ENCODE data around the gene FIGN.

Gene FIGN

DNA sequence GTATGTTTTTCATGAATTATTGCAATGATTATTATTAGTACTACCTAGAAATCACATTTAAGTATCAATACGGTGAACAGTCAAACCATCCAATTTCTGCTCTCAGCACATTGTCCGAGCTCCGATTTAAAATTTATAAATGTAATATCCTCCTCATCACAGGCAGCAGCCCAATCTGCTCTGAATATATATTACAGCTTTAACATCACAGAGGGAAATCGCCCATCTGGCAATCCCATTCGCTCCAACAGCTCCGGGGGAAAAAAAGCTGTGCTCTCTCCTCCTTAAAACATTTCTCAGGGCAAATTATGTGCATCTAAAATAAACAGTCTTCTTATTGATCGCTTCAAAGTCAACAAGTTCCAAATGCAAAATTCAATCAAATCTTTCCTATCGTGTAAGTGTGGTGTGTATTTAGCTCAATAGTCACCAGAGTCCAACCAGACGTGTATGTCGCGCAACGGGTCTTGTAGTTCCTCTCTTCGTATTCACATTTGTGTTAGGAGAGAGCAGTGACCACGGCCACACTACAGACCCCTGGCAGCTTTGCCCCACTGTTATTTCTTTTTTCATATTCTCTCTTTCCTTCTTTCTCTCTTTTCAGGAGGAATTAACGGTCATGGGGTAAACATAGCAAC is 2.4 kb downstream of the FIGN start:
- TF ChIP-seq CTCF (IDR thresholded peaks at IDR 0.05; ENCODE audit: insufficient read depth, missing control alignments), result no peak
- no peak for FAIRE-seq
- no peak for DNase-seq (ENCODE audit: insufficient read length, low spot score)

DNA sequence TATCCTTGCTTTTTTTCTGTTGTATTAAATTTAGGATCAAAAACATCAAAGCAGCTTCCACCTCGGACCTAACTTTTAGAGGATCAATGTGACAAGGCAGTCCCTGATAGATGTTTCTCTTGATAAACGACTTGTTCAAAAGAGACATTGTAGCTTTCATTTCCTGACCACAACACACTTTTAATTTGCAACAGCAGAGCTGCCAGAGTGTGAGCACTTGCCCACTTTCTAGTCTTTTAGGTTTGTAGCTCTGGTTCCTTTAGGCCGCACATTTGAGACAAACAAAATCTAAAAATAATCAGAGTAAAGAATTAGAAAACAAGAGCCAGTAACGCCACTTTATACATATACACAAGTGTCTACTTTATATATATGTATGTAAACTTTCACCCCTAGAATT is 3.1 kb downstream of the FIGN start:
- no peak for DNase-seq (ENCODE audit: insufficient read length, low spot score)
- TF ChIP-seq CTCF (IDR thresholded peaks at IDR 0.05; ENCODE audit: insufficient read depth, missing control alignments), result no peak
- FAIRE-seq, result no peak

- FAIRE-seq (no peak), DNase-seq (ENCODE audit: insufficient read length, low spot score) (no peak)
- TF ChIP-seq CTCF (IDR thresholded peaks at IDR 0.05; ENCODE audit: insufficient read depth, missing control alignments), result no peak
Observed at GRCh38 chr2:163731735-163732134, 4.1 kb downstream of the FIGN start.

DNA sequence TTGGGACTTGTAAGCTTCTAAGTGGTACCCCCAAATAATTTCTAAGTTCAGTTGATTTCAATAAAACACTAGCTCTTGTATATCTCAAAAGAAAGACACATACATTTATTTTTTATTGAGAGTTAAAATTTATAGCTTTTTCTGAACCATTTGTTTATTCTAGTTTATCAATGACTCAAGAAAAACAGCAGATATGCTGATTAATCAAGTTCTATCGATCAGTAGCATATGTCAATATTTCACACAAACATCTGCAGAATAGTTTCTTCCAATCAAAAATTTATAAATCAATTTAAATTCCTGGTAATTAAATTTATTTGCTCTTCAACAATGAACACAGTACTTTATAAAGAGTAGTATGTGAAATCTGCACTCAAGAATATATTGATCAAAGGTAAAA is 5.3 kb downstream of the FIGN start:
- FAIRE-seq (no peak), DNase-seq (ENCODE audit: insufficient read length, low spot score) (no peak)
- no peak for TF ChIP-seq CTCF (IDR thresholded peaks at IDR 0.05; ENCODE audit: insufficient read depth, missing control alignments)

DNA sequence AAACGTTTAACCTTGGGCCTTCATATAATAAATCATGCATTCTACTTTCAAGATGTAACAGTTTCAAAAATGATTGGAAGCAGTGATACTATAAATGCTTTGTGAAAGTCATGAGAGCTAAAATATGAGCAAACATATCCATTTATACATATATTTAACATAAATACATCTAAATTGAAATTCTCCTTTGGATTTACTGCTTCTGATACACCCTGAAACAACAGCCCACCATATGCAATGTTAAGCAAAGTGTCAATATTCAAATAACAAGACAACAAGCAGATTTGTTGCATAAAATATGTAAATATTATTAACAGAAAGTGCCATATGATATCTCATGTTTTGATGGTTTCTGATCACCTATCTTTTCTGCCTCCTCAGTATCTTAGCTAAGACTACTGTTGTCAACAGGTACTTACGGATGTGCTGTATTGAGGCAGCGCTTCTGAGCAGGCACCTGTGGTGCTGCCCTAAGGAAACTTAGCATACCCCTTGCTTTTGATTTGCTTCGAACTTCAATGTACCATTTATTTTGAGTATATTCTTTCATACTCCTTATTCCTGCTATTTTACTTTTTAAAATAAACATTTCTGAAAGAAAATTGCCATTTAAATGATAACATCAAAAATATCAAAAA is 6.1 kb downstream of the FIGN start:
- FAIRE-seq (no peak), DNase-seq (ENCODE audit: insufficient read length, low spot score) (no peak)
- TF ChIP-seq CTCF (IDR thresholded peaks at IDR 0.05; ENCODE audit: insufficient read depth, missing control alignments), result no peak

DNA sequence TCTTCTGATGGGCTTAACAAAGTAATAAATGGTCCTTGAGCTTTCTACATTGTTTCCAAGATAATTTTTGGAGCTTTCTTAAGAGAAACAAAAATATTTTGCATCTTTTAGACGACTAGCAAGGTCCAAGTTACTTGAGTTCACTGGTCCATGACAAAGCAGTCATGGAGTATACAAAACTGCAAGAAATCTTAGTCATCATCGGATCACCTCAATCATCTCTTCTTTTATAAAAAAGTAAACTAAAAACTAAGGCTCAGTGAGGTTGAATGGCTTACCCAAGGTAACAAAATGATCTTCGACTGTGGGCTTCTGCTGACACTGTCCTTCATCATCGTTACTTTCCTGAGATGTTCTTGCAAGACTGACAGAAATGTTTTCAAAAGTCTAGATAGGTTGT is 11.9 kb downstream of the FIGN start:
- no peak for FAIRE-seq
- TF ChIP-seq CTCF (IDR thresholded peaks at IDR 0.05; ENCODE audit: insufficient read depth, missing control alignments), result no peak
- no peak for DNase-seq (ENCODE audit: insufficient read length, low spot score)

DNA sequence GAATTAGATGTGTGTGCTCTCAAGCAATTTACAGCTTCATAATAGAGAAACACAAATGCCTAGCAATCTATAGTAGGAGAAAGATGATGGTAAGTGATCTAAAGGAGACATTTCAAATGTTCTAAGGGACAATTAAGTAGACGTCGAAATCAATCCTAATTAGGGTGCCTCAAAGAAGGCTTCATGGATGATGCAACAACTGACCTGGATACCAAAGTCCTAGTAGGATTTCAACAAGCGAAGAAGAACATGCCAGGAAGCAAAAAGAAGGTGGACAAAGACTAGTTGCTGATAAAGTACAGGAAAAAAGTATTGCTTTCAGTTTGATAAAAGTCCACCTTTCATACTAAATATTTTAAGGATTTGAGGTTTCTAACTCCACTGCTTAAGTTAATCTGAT is 12.5 kb downstream of the FIGN start:
- peak; percentile 48 for FAIRE-seq
- TF ChIP-seq CTCF (IDR thresholded peaks at IDR 0.05; ENCODE audit: insufficient read depth, missing control alignments), result no peak
- DNase-seq (ENCODE audit: insufficient read length, low spot score), result no peak

All from D721Med (cell line).